ENCODE measurements around the gene CTDSP2. TPM values are rescaled to one million over a fixed set of nuclear protein-coding genes. Genes with fewer than 3 reads are reported as not detected.

The CTDSP2 gene
- 87.7 and 114 TPM in 2 replicates for polyA plus RNA-seq (2011; rRNA removed)
- 61.9 and 67.6 TPM in 2 replicates for polyA plus RNA-seq (2012; cell fraction: cytosol; rRNA removed)
- 45.2 and 53.4 TPM in 2 replicates for polyA plus RNA-seq (2012; cell fraction: nucleus; rRNA removed)
- polyA plus RNA-seq (2017; fragmentation: RNase III; extraction: RNeasy Plus Mini Kit Qiagen cat#74134 plus additional on column Dnase treatment): 26.1 to 34.5 TPM (median 31.3 TPM) in 3 replicates
- 127 and 135 TPM in 2 replicates for polyA minus RNA-seq (2011; rRNA and poly(A)+ RNA removed)

GRCh38 chr12:57846577-57847319 lies at the start of gene CTDSP2:
TSS of gene CTDSP2 (minus strand) at chr12:57846729. CDS start at chr12:57846435, 294 bp downstream.
- FAIRE-seq: no peak
- ATAC-seq: peak; percentile 66 to 82
- Histone ChIP-seq H3K4me3 (peak within 1 kb of the TSS; percentile 97), H3K4me1 (peaks cover 35% of the 10 kb centered on the region), H3K9me3 (no peaks in the 10 kb centered on the region), H3K27ac (peak within 1 kb of the TSS; percentile 90 to 100), H3K4me2 (peak within 1 kb of the TSS; percentile 94)
- ChIA-PET POLR2A (interaction anchor here (0.6 to 5.4 kb wide), 13 partner anchors 9 to 94 kb away, joined by 3 to 77 read pairs (median 4); partner anchors contain the start of gene ATP23), CTCF (interaction anchor here (0.7 to 12.2 kb wide), 8 partner anchors 15 to 90 kb away, joined by 3 to 122 read pairs (median 6); no protein-coding TSS in a partner anchor)
- under 1% methylated on average over 15 of the region's 58 CpGs for WGBS (ENCODE audit: missing lambda C conversion rate)
- DNase-seq (ENCODE audit: low read depth in 1 of 2, low spot score in 1 of 2): peak; percentile 99
- TF ChIP-seq FOSL2 (IDR thresholded peaks at IDR 0.05) (no peak), FOSL2 (CRISPR knock-in tag; IDR thresholded peaks at IDR 0.05) (no peak), CHD2 (IDR thresholded peaks at IDR 0.05; ENCODE audit: low read length, partially characterized antibody) (no peak), POLR2A (IDR thresholded peaks at IDR 0.05; ENCODE audit: low read length) (peak; percentile 44), MAX (IDR thresholded peaks at IDR 0.05) (peak; percentile 44; the same call in 1 of the 2 replicates), USF2 (IDR thresholded peaks at IDR 0.05) (no peak), MAZ (IDR thresholded peaks at IDR 0.05; ENCODE audit: borderline replicate concordance, low read depth, low read length) (peak; percentile 59; the same call in 1 of the 2 replicates), REST (IDR thresholded peaks at IDR 0.05) (no peak), FOXS1 (CRISPR knock-in tag; IDR thresholded peaks at IDR 0.05) (no peak; the same call in 1 of the 2 replicates), RNF2 (IDR thresholded peaks at IDR 0.05; ENCODE audit: borderline replicate concordance, low read depth) (no peak), NR3C1 (IDR thresholded peaks at IDR 0.05) (no peak), CHD4 (IDR thresholded peaks at IDR 0.05; ENCODE audit: borderline replicate concordance) (no peak), ESRRA (IDR thresholded peaks at IDR 0.05; ENCODE audit: borderline replicate concordance, low read length) (no peak), ATOH8 (CRISPR knock-in tag; IDR thresholded peaks at IDR 0.05; ENCODE audit: low read depth) (no peak), RARB (CRISPR knock-in tag; IDR thresholded peaks at IDR 0.05) (no peak), NFE2L2 (conservative IDR thresholded peaks at IDR 0.05; ENCODE audit: low read length) (no peak), KDM5A (IDR thresholded peaks at IDR 0.05) (no peak), PHF8 (IDR thresholded peaks at IDR 0.05; ENCODE audit: borderline replicate concordance, low read depth) (no peak; the same call in 1 of the 2 replicates), EHMT2 (IDR thresholded peaks at IDR 0.05; ENCODE audit: low read depth) (no peak), EP300 (IDR thresholded peaks at IDR 0.05) (no peak), RFX5 (IDR thresholded peaks at IDR 0.05) (no peak), JUNB (IDR thresholded peaks at IDR 0.05) (no peak), SMC3 (IDR thresholded peaks at IDR 0.05) (no peak), HOXA7 (CRISPR knock-in tag; IDR thresholded peaks at IDR 0.05) (no peak), JUN (IDR thresholded peaks at IDR 0.05) (peak in 1 of 2 experiments; percentile 64; a peak in 3 of 5 replicates), CEBPB (IDR thresholded peaks at IDR 0.05) (no peak), EHF (CRISPR knock-in tag; IDR thresholded peaks at IDR 0.05) (peak; percentile 22; the same call in 1 of the 2 replicates), POLR2AphosphoS2 (conservative IDR thresholded peaks at IDR 0.05; ENCODE audit: low read length) (no peak), KDM1A (IDR thresholded peaks at IDR 0.05; ENCODE audit: low read depth) (no peak), ZFP36 (IDR thresholded peaks at IDR 0.05; ENCODE audit: borderline replicate concordance, partially characterized antibody) (no peak)
- TF ChIP-seq, protein P1, sequence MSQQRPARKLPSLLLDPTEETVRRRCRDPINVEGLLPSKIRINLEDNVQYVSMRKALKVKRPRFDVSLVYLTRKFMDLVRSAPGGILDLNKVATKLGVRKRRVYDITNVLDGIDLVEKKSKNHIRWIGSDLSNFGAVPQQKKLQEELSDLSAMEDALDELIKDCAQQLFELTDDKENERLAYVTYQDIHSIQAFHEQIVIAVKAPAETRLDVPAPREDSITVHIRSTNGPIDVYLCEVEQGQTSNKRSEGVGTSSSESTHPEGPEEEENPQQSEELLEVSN (IDR thresholded peaks at IDR 0.05; ENCODE audit: borderline replicate concordance, low read depth): no peak; the same call in 1 of the 2 replicates
- TF ChIP-seq, protein P2, sequence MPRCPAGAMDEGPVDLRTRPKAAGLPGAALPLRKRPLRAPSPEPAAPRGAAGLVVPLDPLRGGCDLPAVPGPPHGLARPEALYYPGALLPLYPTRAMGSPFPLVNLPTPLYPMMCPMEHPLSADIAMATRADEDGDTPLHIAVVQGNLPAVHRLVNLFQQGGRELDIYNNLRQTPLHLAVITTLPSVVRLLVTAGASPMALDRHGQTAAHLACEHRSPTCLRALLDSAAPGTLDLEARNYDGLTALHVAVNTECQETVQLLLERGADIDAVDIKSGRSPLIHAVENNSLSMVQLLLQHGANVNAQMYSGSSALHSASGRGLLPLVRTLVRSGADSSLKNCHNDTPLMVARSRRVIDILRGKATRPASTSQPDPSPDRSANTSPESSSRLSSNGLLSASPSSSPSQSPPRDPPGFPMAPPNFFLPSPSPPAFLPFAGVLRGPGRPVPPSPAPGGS (IDR thresholded peaks at IDR 0.05): peak; percentile 46; the same call in 1 of the 3 replicates
